Erythroblast (primary cell): ENCODE measurements around the gene LARGE1.

Experiments
- DNase-seq, 2 experiments: peaks; one replicate each; lab custom pipeline; 2025; lab: John Stamatoyannopoulos, UW
- GATA1 ChIP-seq: IDR thresholded peaks from 2 replicates; pipeline ENCODE4 v1.6.1; 2011; ENCODE audit warnings: low read depth, mild to moderate bottlenecking, control low read depth, low read length, moderate library complexity
- POLR2A ChIP-seq: IDR thresholded peaks from 2 replicates; pipeline ENCODE4 v1.6.1; 2011; ENCODE audit warnings: mild to moderate bottlenecking, low read length

Gene LARGE1

GRCh38 chr22:33654173-33654895 is 265.9 kb downstream of the LARGE1 start:
- TF ChIP-seq POLR2A (no peak), GATA1 (no peak)
- no peak for DNase-seq

GRCh38 chr22:33653532-33654063 is 266.7 kb downstream of the LARGE1 start:
- TF ChIP-seq POLR2A (no peak), GATA1 (no peak)
- no peak for DNase-seq

- TF ChIP-seq POLR2A: no peak
- TF ChIP-seq GATA1: no peak
- DNase-seq: no peak
Measured at GRCh38 chr22:33652615-33653014, 267.7 kb downstream of the LARGE1 start.

- no peak for TF ChIP-seq GATA1
- TF ChIP-seq POLR2A: no peak
- no peak for DNase-seq
Measured at GRCh38 chr22:33650244-33650643, 270.0 kb downstream of the LARGE1 start.

- no peak for TF ChIP-seq POLR2A
- TF ChIP-seq GATA1: no peak
Measured at GRCh38 chr22:33648478-33648877, 271.8 kb downstream of the LARGE1 start.

GRCh38 chr22:33640900-33641299 is 279.4 kb downstream of the LARGE1 start:
- DNase-seq: no peak
- TF ChIP-seq GATA1: no peak
- no peak for TF ChIP-seq POLR2A

More at GRCh38 chr22:33648478-33648877, 271.8 kb downstream of the LARGE1 start:
- DNase-seq: no peak

GRCh38 chr22:33639588-33640254 is 280.6 kb downstream of the LARGE1 start:
- DNase-seq: no peak
- TF ChIP-seq GATA1: no peak
- no peak for TF ChIP-seq POLR2A

- no peak for DNase-seq
- TF ChIP-seq POLR2A (no peak), GATA1 (no peak)
Measured at GRCh38 chr22:33635766-33636165, 284.5 kb downstream of the LARGE1 start.

- TF ChIP-seq POLR2A (no peak), GATA1 (no peak)
- no peak for DNase-seq
Measured at GRCh38 chr22:33631777-33632176, 288.5 kb downstream of the LARGE1 start.

- TF ChIP-seq POLR2A (no peak), GATA1 (no peak)
- DNase-seq: no peak
Measured at GRCh38 chr22:33625959-33626358, 294.3 kb downstream of the LARGE1 start.

- TF ChIP-seq GATA1: no peak
- no peak for TF ChIP-seq POLR2A
- no peak for DNase-seq
Measured at GRCh38 chr22:33620085-33620484, 300.2 kb downstream of the LARGE1 start.

GRCh38 chr22:33606504-33606903 is 313.8 kb downstream of the LARGE1 start:
- TF ChIP-seq POLR2A (no peak), GATA1 (no peak)
- no peak for DNase-seq

- no peak for DNase-seq
- TF ChIP-seq POLR2A (no peak), GATA1 (no peak)
Measured at GRCh38 chr22:33605666-33606065, 314.6 kb downstream of the LARGE1 start.

- TF ChIP-seq GATA1 (no peak), POLR2A (no peak)
Measured at GRCh38 chr22:33605221-33605620, 315.1 kb downstream of the LARGE1 start.

GRCh38 chr22:33601062-33601461 is 319.2 kb downstream of the LARGE1 start:
- no peak for TF ChIP-seq GATA1
- no peak for TF ChIP-seq POLR2A
- DNase-seq: no peak

More at GRCh38 chr22:33605221-33605620, 315.1 kb downstream of the LARGE1 start:
- no peak for DNase-seq
